ENCODE results near the gene RPL36AL.

Gene RPL36AL

DNA sequence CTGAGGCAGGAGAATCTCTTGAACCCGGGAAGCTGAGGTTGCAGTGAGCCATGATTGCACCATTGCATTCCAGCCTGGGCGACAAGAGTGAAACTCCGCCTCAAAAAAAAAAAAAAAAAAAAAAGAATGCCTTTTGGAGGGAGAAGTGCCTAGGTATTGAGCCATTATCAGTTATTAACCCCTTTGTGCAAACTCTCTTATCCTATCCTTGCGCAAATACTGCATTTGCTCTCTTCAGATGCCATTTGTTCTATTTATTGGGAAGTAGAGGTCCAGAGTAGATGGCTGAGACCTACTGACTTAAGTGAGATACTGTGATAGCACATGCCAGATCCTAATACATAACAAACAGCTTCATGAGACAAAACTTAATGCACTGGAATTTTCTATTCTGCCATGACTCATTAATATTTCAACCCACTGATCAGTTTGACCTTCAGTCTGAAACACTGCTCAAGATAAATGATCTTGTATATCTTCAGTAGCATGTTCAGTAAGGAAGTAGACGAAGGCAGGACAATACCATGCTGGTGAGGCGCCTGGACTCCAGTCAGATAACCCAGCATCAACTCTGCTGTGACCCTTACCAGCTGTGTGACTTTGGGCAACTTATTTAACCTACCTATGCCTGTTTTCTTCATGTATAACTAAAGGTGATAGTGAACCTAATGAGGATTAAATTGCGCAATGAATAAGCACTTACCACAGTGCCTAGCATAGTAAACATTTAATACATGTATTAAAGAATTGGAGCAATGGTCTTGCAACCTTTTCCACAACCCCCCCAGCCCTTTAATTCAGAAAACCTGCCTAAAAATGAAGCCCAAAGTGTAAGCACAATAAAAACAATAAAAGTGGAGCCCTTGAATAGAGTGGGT, 20.4 kb upstream of the RPL36AL start:
- no peak overlapping the region for H3K4me3 ChIP-seq (ENCODE audit: low read depth, low read length)
- TF ChIP-seq, protein P1, sequence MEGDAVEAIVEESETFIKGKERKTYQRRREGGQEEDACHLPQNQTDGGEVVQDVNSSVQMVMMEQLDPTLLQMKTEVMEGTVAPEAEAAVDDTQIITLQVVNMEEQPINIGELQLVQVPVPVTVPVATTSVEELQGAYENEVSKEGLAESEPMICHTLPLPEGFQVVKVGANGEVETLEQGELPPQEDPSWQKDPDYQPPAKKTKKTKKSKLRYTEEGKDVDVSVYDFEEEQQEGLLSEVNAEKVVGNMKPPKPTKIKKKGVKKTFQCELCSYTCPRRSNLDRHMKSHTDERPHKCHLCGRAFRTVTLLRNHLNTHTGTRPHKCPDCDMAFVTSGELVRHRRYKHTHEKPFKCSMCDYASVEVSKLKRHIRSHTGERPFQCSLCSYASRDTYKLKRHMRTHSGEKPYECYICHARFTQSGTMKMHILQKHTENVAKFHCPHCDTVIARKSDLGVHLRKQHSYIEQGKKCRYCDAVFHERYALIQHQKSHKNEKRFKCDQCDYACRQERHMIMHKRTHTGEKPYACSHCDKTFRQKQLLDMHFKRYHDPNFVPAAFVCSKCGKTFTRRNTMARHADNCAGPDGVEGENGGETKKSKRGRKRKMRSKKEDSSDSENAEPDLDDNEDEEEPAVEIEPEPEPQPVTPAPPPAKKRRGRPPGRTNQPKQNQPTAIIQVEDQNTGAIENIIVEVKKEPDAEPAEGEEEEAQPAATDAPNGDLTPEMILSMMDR (IDR thresholded peaks at IDR 0.05; ENCODE audit: borderline replicate concordance, insufficient read depth, low read depth, low read length): no peak

DNA sequence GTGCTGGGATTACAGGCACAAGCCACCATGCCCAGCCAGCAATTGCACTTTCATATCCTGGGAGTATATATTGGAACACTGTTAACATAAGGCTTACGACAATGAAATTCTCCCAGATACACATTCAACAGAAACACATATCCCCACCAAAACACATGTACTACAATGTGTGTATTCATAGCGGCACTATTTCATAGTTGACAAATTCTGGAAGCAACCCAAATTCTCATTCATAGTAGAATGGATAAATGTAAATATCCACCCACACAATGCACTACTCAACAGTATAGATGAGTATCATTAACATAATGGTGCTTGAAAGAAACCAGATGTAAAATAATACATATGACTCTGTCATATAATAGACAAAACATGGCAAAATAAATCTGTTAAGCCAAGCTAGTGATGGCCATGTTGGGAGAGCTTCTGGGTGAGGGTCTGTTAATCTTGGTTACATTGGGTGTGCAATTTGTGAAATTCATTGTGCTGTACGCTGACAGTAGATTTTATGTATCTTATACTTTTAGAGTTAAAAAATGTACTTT, 17.2 kb upstream of the RPL36AL start:
- TF ChIP-seq, protein P1 (IDR thresholded peaks at IDR 0.05; ENCODE audit: borderline replicate concordance, insufficient read depth, low read depth, low read length): no peak
- no peak overlapping the region for H3K4me3 ChIP-seq (ENCODE audit: low read depth, low read length)

DNA sequence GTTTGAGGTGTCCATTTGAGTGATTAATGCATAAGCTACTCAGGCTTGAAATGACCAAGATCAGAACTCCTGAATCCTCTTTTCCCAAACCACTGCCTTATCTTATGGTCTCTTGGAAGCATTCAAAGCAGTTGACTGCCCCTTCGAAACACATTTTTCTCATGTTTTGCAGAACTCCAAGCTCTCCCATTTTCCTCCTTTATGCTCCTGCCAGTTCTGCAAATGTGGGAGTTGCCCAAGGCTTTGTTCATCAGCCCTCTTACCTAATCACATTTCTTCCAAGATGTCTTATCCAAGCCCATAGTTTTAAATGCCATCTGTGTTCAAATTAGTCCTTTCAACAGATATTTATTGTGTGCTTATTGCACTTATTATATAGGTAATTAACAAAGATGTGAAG, 16.4 kb upstream of the RPL36AL start:
- TF ChIP-seq, protein P1 (IDR thresholded peaks at IDR 0.05; ENCODE audit: borderline replicate concordance, insufficient read depth, low read depth, low read length): no peak
- H3K4me3 ChIP-seq (ENCODE audit: low read depth, low read length): no peak overlapping the region

DNA sequence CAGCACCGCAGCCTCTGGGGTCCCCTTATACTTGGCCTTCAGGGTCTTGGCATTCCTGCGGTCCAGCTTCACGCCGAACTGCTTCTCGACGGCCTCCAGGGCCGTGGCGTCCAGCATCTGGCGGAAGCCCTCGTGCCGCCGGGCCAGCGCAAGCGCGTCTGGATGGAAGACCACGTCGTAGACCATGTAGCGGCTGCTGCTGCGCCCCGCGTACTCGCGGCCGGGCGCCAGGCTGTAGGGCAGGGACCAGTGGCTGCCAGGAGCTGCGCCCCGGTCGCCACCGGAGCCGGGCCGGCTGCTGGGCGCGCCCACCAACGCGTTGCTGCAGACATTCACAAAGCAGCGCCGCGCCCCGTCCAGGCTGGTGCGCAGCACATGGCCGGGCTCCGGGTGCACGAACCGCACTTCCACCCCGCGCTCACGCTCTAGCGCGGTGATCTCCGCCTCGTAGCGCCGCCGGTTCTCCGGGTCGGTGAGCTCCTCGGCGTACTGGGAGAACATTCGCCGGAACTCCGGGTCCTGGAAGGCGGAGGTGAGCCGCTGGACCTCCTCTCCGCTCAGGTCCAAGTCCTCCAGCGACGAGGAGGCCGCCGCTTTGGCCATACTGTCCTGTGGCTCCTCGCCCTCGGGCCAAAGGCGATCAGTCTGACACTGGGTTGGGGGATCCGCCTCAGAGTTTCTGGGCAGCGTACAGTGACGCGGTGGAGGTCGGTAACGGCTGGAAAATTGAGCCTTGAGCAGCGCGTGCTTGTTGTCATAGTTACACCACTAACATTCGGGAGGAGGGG, 14.3 kb upstream of the RPL36AL start, which contains the start of gene DNAAF2:
DNAAF2 (minus strand) TSS at position 698 of the 788 bp plus-strand sequence; CDS start at position 603, 95 bp downstream.
- TF ChIP-seq, protein P1 (IDR thresholded peaks at IDR 0.05; ENCODE audit: borderline replicate concordance, insufficient read depth, low read depth, low read length): no peak
- H3K4me3 ChIP-seq (ENCODE audit: low read depth, low read length): peak within 1 kb of the TSS; percentile 70

DNA sequence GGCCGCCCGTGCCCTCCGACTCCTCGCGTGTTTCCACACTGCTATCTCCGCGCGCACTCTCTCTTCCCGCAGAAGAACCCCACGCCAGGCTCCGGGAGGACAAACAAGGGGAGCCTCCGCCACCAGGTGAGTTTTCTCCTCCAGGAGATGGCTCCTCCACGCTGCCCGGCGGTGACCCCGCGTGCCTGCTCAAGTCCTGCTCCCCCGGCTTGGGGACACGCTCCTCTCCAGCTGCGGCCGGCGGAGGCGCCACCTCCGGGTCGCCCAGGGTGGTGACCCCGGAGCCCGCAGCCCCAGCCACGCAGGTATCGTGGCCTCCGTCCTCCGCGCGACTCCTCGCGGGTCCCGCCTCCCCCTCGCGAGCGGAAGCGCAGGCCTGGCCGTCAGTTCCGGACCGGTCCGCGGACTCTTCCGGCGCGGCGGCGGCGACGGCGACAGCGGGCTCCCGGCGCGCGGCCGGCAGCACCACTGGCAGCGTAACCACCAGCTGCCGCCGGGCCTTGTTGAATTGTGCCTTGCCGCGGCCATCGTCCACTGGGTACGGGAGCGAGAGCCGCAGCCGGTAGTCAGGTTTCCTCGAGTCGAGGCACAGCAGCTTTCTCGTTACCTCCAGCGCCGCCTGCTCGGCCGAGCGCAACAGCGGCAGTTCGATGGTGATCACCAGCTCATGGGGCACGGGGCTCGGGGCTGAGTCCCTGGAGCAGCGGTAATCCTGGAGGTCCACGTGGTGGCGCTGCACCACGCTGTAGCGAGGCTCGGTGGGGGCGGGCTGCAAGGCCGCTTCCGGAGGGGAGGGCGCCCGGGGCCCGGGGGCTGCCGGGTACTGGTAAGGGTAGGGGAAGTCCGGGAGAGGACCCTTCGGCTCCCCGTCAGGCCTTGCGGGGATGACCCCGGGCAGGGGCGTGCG, 13.5 kb upstream of the RPL36AL start:
- H3K4me3 ChIP-seq (ENCODE audit: low read depth, low read length): peak overlapping the region; percentile 70

More for the DNA sequence above, 13.5 kb upstream of the RPL36AL start:
- TF ChIP-seq, protein P1 (IDR thresholded peaks at IDR 0.05; ENCODE audit: borderline replicate concordance, insufficient read depth, low read depth, low read length): peak; percentile 87

All from GM12875 (cell line).